Spleen (tissue), 7 donors: Measurements from ENCODE around the gene ADAMTS6.

Experiments used
- POLR2A ChIP-seq, 3 donors: fragments of 450-650 bp; IDR thresholded peaks; one replicate each; pipeline ENCODE4 v1.5.1; 2017; ENCODE audit warnings: antibody characterized with exemption in 3 of 3, mild to moderate bottlenecking in 1 of 3
- POLR2AphosphoS5 ChIP-seq, 3 donors: sonication (generic); formaldehyde crosslinking; IDR thresholded peaks; one replicate each; pipeline ENCODE4 v1.5.1; 2017; ENCODE audit warnings: antibody characterized with exemption in 3 of 3
- TF ChIP-seq, protein P1 (sequence below), 11 experiments: fragments of 200-600 bp in 7 of 11; fragments of 450-650 bp in 4 of 11; sonication (generic) in 4 of 11; IDR thresholded peaks in 8 of 11; conservative IDR thresholded peaks in 3 of 11; 1 replicate in 7 of 11; 2 replicates in 4 of 11; pipeline versions ENCODE4 v1.4.0 to v1.8.0; 2016 to 2021; ENCODE audit warnings: antibody characterized with exemption in 11 of 11, inconsistent platforms in 4 of 11, mild to moderate bottlenecking in 1 of 11
- donor health status: DM: no; HTN: no; CAD: no; lungs with moderate emphysema.
- donor health status: DM: no; HTN: no; CAD: no.
- donor health status: DM: no; HTN: no; CAD: no.

DNA sequence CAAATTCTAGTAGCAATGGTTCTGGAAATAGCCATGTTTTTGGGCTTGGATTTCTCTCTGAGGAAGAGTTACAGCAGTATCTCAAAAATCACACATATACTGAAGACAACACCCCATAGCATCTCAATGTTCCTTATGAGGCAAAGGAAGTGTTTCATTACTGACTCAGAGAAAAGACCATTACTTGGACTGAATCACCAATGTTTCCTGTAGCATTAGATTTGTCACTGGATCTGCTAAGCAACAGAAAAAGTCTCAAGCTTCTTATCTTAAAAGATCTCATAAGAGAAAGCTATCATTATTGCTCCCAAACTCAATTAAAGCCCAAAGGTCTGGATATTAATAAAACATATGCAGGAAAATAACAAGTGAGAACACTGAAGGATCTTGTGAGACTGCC, 272.4 kb downstream of the ADAMTS6 start:
- TF ChIP-seq POLR2AphosphoS5 (IDR thresholded peaks at IDR 0.05), result no peak
- TF ChIP-seq, protein P1, sequence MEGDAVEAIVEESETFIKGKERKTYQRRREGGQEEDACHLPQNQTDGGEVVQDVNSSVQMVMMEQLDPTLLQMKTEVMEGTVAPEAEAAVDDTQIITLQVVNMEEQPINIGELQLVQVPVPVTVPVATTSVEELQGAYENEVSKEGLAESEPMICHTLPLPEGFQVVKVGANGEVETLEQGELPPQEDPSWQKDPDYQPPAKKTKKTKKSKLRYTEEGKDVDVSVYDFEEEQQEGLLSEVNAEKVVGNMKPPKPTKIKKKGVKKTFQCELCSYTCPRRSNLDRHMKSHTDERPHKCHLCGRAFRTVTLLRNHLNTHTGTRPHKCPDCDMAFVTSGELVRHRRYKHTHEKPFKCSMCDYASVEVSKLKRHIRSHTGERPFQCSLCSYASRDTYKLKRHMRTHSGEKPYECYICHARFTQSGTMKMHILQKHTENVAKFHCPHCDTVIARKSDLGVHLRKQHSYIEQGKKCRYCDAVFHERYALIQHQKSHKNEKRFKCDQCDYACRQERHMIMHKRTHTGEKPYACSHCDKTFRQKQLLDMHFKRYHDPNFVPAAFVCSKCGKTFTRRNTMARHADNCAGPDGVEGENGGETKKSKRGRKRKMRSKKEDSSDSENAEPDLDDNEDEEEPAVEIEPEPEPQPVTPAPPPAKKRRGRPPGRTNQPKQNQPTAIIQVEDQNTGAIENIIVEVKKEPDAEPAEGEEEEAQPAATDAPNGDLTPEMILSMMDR (IDR thresholded peaks at IDR 0.05 in 8 of 11, conservative IDR thresholded peaks at IDR 0.05 in 3 of 11), result no peak
- no peak for TF ChIP-seq POLR2A (IDR thresholded peaks at IDR 0.05)
